NCI-H1436 (cell line): ENCODE data around the gene CENPM.

ENCODE experiments used
- DNase-seq: peaks from one replicate; lab custom pipeline; 2025; lab: John Stamatoyannopoulos, UW

Gene CENPM

GRCh38 chr22:41899110-41899509 lies 47.8 kb downstream of the CENPM start:
- DNase-seq = no peak

GRCh38 chr22:41898645-41899044 lies 48.3 kb downstream of the CENPM start:
- DNase-seq = no peak

- DNase-seq = no peak
These were observed 53.2 kb downstream of the CENPM start for GRCh38 chr22:41893591-41894375.

GRCh38 chr22:41892721-41893120 lies 54.2 kb downstream of the CENPM start:
- no peak for DNase-seq

GRCh38 chr22:41891407-41891806 lies 55.5 kb downstream of the CENPM start:
- no peak for DNase-seq
